Putamen (tissue), 1 donor: ENCODE measurements around the gene GLDC.
"Not testable (repeated sequence)": the region's sequence is repeated elsewhere in the genome, so short reads cannot be mapped to it uniquely, and the experiment has no call there.

ENCODE experiments used
- DNase-seq: peaks from one replicate; pipeline ENCODE4 v3.0.0-alpha.2; 2016; ENCODE audit warnings: low spot score

GLDC gene

DNA sequence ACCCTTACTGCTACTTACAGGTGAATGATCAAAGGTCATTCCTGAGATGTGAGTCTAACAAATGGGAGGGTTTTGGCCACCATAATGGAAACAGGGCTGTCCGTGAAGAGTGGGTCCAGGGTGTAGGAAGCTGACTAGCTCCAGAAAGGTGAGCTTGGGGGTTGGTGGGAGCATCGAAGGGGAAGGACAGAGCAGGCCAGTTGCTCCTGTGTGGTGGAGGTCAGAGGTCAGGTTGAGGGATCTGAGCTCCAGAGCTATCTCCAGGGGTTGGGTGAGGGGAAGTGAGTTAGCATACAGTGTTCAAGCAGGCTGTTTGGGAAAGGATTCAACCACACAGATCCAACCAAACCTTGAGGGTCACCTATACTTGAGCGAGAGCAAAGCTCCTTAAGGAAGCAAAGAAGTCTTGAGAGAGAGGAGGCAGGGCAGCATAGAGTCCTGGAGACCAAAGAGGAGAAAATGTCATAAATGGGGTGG, 18.7 kb upstream of the GLDC start:
- DNase-seq = no peak

- no peak for DNase-seq
These were observed 15.0 kb upstream of the GLDC start for GRCh38 chr9:6660512-6660911.

DNA sequence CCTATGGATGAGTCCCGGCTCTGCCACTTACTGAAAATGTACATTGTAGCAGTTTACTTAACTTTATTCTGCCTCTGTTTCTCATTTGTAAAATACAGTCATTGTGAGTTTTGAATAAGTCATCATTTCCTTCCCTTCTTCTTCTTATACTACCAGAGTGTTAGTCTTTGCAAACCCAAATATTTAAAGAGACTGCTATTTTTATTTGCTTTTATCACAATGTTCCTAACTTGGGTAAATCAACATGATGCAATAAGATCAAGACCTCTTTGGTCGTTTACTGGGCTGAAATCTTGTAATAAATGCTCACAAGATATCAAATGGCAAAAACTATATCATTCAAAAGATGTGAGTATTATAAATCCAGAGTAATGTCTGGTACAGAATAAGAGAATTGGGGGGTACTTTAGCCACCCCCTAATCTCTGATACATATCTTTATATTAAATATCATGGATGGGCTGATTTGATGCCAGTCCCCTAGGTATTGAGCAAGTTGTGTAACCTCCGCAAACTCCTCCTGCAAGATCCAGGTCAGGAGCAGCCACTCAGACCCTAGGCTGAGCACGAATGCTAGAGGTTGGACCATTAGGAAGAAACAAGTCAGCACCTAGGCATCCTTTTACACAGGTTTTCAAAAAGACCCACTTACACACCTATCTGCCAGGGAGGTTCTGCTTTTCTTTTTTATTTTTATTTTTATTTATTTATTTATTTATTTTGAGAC, 13.3 kb upstream of the GLDC start:
- no peak for DNase-seq

GRCh38 chr9:6656614-6657300, 11.2 kb upstream of the GLDC start:
- DNase-seq = no peak

DNA sequence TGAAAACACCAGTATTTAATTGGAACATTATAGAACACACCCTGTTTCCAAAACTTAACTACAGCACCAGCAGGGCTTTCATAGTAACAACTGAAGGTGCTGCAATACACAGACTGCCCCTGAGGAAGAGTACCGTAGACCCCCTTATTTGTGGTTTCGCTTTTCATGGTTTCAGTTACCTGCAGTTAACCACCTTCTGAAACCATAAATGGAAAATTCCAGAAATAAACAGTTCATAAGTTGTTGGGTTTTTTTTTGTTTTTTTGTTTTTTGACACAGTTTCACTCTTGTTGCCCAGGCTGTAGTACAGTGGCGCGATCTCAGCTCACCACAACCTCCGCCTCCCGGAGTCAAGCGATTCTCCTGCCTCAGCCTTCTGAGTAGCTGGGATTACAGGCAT, 9.5 kb upstream of the GLDC start:
- DNase-seq = no peak

GRCh38 chr9:6646293-6646636, 736 bp upstream of the GLDC start:
- no peak for DNase-seq

- not testable (repeated sequence) for DNase-seq
These were observed 499 bp downstream of the GLDC start for GRCh38 chr9:6645105-6645354.

- DNase-seq = no peak
These were observed 1.0 kb downstream of the GLDC start for GRCh38 chr9:6644346-6645104.

GRCh38 chr9:6641961-6642360, 3.6 kb downstream of the GLDC start:
- DNase-seq = no peak

GRCh38 chr9:6641561-6641960, 4.0 kb downstream of the GLDC start:
- no peak for DNase-seq

GRCh38 chr9:6641056-6641455, 4.5 kb downstream of the GLDC start:
- no peak for DNase-seq

GRCh38 chr9:6640268-6641051, 5.1 kb downstream of the GLDC start:
- no peak for DNase-seq

- DNase-seq = no peak
These were observed 5.9 kb downstream of the GLDC start for GRCh38 chr9:6639622-6640021.

GRCh38 chr9:6634444-6634843, 11.1 kb downstream of the GLDC start:
- no peak for DNase-seq

- no peak for DNase-seq
These were observed 12.2 kb downstream of the GLDC start for GRCh38 chr9:6633378-6633777.

- no peak for DNase-seq
These were observed 12.9 kb downstream of the GLDC start for GRCh38 chr9:6632516-6633183.

DNA sequence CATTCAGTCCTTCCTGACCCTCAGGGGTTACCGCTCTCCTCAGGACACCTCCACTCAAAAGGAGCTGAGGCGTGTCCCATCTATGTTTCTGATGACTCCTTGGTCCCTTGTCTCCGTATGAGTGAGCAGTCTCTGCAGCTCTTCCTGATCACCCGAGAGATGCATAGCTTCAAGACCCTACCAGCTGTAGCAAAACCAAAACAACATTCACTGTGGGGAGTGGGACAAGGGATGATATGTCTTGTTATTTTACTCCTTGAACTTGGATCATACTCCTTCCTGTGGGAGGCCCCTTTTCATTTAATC, 14.4 kb downstream of the GLDC start:
- DNase-seq = no peak

DNA sequence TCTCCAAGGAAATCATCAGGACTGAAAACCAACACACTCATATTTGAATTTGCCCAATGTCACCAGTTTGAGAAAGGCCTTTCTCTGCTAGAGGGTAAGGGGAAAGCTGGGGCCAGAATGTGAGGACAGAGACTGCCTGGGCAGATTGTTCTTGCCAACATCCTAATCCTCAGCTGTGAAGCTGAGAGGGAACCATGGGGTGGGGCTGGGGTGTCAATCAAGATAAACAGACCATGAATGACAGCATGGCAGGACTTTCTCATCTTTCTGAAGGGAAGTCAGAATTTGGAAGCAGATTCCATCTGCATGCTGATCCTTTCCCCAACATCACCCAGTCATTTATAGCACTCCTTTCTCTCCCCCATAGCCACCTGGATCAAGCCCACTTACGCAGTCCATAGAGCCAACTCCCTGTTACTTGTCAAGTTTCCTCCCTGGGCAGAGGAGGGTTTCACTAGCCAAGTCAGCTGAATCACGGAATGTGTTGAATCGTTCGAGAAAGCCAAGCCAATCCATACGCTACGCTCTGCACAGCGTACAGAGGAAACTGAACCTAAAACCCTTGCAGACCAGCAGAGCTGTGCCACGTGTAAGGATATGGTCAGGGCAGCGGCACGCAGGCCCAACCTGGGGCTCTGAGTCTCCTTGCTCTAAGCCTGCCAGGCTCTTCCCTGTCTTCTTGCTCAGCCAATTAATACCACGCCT, 14.9 kb downstream of the GLDC start:
- DNase-seq = no peak

GRCh38 chr9:6628704-6629103, 16.8 kb downstream of the GLDC start:
- DNase-seq = no peak

DNA sequence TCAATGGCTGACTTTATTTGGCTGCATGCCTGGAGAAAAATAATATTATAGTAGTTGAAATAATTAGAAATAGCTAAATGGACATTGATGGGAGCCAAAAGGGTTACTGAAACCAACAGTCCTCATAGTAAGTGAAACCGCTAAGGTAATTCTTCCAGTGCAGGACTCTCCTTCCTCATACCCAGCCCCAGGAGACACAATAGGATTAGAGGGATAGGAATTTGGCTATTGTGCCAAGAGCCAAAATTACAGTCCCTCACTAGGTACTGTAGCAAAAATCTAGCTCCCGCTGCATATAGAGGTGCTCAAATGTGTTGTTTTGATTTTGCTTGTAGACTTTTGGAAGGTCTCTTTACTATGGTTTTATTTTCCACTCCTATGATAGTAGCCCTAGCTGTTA, 20.2 kb downstream of the GLDC start:
- DNase-seq = no peak

DNA sequence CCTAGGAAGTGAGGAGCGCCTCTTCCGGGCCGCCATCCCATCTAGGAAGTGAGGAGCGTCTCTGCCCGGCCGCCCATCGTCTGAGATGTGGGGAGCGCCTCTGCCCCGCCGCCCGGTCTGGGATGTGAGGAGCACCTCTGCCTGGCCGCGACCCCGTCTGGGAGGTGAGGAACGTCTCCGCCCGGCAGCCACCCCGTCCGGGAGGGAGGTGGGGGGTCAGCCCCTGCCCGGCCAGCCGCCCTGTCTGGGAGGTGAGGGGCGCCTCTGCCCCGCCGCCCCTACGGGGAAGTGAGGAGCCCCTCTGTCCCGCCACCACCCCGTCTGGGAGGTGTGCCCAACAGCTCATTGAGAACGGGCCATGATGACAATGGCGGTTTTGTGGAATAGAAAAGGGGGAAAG, 22.7 kb downstream of the GLDC start:
- DNase-seq = not testable (repeated sequence)

DNA sequence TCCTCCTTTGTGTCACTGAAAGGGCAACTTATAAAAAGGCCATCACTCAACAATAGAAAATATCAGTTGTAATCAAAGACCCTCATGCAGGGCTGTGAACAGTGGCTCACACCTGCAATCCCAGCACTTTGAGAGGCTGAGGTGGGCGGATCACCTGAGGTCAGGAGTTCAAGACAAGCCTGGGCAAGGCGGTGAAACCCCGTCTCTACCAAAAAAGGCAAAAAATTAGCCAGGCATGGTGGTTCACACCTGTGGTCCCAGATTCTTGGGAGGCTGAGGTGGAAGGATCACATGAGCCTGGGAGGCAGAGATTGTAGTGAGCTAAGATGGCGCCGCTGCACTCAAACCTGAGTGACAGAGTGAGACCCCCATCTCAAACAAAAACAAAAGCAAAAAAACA, 24.7 kb downstream of the GLDC start:
- no peak for DNase-seq
